Measurements from ENCODE around the gene CELF4. TPM values are rescaled to one million over a fixed set of nuclear protein-coding genes. Genes with fewer than 3 reads are reported as not detected.

Gene CELF4
- total and polyA plus RNA-seq, 2 of the 4 experiments (the other 2 are of a cell fraction), result not detected

DNA sequence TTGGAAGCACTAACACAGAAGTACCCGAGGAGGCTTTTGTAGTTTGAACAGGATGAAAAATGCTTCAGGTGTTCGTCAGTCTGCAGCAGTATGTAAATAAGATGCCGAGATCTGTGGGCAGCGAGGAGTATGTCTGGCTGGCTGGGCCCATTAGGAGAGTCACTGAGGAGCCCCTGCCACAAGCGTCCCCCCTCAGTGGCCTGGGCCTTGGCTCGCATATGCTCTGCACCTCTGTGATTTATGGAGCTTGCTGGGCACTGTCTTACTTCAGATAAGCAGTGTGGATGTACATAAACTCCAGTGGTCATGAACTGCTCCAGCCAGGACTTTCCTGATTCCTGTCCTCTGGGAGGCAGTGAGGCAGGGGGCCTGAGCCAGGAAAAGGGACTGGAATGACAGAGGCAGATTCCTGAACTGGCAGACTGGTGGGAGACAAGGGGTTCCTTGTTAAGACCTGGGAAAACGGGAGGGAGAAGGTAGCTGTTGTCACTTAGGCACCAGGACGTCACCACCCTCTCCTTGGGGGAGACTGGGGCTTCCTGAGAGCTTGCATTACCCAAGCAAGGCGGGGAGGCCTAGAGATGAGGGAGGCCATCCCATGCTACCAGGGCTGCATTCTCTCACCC lies 46.0 kb downstream of the CELF4 start:
- Histone ChIP-seq H3K23ac (ENCODE audit: low read depth, low read length) (no peak overlapping the region), H2AFZ (replicated peaks; ENCODE audit: low read length, poor library complexity) (no peak overlapping the region), H4K8ac (ENCODE audit: low read depth in 2 of 2, low read length in 2 of 2) (no peak overlapping the region), H4K91ac (ENCODE audit: insufficient read depth, low read depth, low read length) (no peak overlapping the region), H4K5ac (ENCODE audit: low read depth, low read length) (no peak overlapping the region), H3K9me3 (ENCODE audit: control insufficient read depth, insufficient read depth, low read length) (no peaks in the 10 kb centered on the region), H3K4me3 (ENCODE audit: insufficient read depth, low read depth, low read length) (no peak overlapping the region), H2AK9ac (replicated peaks; ENCODE audit: low read depth, low read length, poor library complexity) (no peak overlapping the region), H3K36me3 (ENCODE audit: control insufficient read depth, insufficient read depth, low read length) (no peaks in the 10 kb centered on the region), H3K4me2 (ENCODE audit: low read depth, low read length) (no peak overlapping the region), H4K20me1 (ENCODE audit: insufficient read depth, low read length) (no peaks in the 10 kb centered on the region), H2BK15ac (ENCODE audit: low read depth, low read length) (no peak overlapping the region), H3K9ac (ENCODE audit: low read depth, low read length) (no peak overlapping the region), H3K14ac (replicated peaks; ENCODE audit: low read depth, low read length) (no peak overlapping the region), H3K18ac (ENCODE audit: low read depth, low read length) (no peak overlapping the region), H3K27ac (ENCODE audit: insufficient read depth, low read length) (no peak overlapping the region), H3K4me1 (ENCODE audit: control insufficient read depth, insufficient read depth, low read length) (no peaks in the 10 kb centered on the region), H2BK120ac (ENCODE audit: low read depth, low read length) (no peak overlapping the region), H2BK20ac (ENCODE audit: low read depth, low read length) (no peak overlapping the region), H3K79me1 (ENCODE audit: low read depth in 1 of 2, low read length in 2 of 2) (no peaks in the 10 kb centered on the region), H3K4ac (ENCODE audit: low read depth, low read length) (no peak overlapping the region), H2AK5ac (ENCODE audit: low read depth, low read length) (no peak overlapping the region), H3K9me1 (ENCODE audit: insufficient read depth, low read length) (no peaks in the 10 kb centered on the region), H2BK5ac (ENCODE audit: low read depth, low read length, poor library complexity, severe bottlenecking) (no peak overlapping the region), H3K56ac (ENCODE audit: extremely low read depth, insufficient read depth, low read length) (no peak overlapping the region), H3K27me3 (ENCODE audit: control insufficient read depth, insufficient read depth, low read length) (peaks cover 23% of the 10 kb centered on the region; the same call in 1 of the 2 replicates)
- in situ Hi-C loops (cut with MboI; ENCODE audit: low sequenced_read_pairs) (no loop called here), intact Hi-C loops (cut with micrococcal nuclease) (no loop called here), dilution Hi-C loops (cut with HindIII; ENCODE audit: low sequenced_read_pairs, unreplicated experiment) (no loop called here)
- DNase-seq (no peak), ATAC-seq (ENCODE audit: low read depth) (no peak)
- ChIA-PET POLR2A (ENCODE audit: unreplicated experiment) (no interaction called here), CTCF (no interaction called here)
- WGBS, 2 experiments (ENCODE audit: extremely low coverage in 2 of 2, insufficient read length in 1 of 2), result 18% methylated on average over 2 of the region's 9 CpGs; no CpG with 5 or more reads in 1 of the 2 experiments
- BruUV-seq (replicated peaks), result no TSS peak
- TF ChIP-seq, protein P1, sequence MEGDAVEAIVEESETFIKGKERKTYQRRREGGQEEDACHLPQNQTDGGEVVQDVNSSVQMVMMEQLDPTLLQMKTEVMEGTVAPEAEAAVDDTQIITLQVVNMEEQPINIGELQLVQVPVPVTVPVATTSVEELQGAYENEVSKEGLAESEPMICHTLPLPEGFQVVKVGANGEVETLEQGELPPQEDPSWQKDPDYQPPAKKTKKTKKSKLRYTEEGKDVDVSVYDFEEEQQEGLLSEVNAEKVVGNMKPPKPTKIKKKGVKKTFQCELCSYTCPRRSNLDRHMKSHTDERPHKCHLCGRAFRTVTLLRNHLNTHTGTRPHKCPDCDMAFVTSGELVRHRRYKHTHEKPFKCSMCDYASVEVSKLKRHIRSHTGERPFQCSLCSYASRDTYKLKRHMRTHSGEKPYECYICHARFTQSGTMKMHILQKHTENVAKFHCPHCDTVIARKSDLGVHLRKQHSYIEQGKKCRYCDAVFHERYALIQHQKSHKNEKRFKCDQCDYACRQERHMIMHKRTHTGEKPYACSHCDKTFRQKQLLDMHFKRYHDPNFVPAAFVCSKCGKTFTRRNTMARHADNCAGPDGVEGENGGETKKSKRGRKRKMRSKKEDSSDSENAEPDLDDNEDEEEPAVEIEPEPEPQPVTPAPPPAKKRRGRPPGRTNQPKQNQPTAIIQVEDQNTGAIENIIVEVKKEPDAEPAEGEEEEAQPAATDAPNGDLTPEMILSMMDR (conservative IDR thresholded peaks at IDR 0.05; ENCODE audit: low read depth, low read length), result no peak
- TF ChIP-seq MAZ (IDR thresholded peaks at IDR 0.05; ENCODE audit: borderline replicate concordance, low read depth, low read length), result no peak
- no peak for TF ChIP-seq CEBPB (IDR thresholded peaks at IDR 0.05; ENCODE audit: low read depth, low read length)
- no peak for TF ChIP-seq SMC3 (IDR thresholded peaks at IDR 0.05; ENCODE audit: low read depth, low read length)
- no peak for TF ChIP-seq MXI1 (IDR thresholded peaks at IDR 0.05; ENCODE audit: borderline replicate concordance, low read depth, low read length)
- TF ChIP-seq, protein P2, sequence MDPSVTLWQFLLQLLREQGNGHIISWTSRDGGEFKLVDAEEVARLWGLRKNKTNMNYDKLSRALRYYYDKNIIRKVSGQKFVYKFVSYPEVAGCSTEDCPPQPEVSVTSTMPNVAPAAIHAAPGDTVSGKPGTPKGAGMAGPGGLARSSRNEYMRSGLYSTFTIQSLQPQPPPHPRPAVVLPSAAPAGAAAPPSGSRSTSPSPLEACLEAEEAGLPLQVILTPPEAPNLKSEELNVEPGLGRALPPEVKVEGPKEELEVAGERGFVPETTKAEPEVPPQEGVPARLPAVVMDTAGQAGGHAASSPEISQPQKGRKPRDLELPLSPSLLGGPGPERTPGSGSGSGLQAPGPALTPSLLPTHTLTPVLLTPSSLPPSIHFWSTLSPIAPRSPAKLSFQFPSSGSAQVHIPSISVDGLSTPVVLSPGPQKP (IDR thresholded peaks at IDR 0.05; ENCODE audit: borderline replicate concordance, low read depth, low read length), result no peak
- no peak for TF ChIP-seq BHLHE40 (IDR thresholded peaks at IDR 0.05; ENCODE audit: low read depth, low read length)
- no peak for TF ChIP-seq MAFK (IDR thresholded peaks at IDR 0.05; ENCODE audit: low read depth, low read length)
- no peak for TF ChIP-seq RAD21 (IDR thresholded peaks at IDR 0.05; ENCODE audit: low read length)
- TF ChIP-seq RFX5 (IDR thresholded peaks at IDR 0.05; ENCODE audit: low read depth, low read length), result no peak
- TF ChIP-seq RCOR1 (IDR thresholded peaks at IDR 0.05; ENCODE audit: insufficient replicate concordance, low read length), result no peak
- TF ChIP-seq, protein P3, sequence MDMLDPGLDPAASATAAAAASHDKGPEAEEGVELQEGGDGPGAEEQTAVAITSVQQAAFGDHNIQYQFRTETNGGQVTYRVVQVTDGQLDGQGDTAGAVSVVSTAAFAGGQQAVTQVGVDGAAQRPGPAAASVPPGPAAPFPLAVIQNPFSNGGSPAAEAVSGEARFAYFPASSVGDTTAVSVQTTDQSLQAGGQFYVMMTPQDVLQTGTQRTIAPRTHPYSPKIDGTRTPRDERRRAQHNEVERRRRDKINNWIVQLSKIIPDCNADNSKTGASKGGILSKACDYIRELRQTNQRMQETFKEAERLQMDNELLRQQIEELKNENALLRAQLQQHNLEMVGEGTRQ (IDR thresholded peaks at IDR 0.05; ENCODE audit: low read depth, low read length), result no peak
- no peak for TF ChIP-seq POLR2A (IDR thresholded peaks at IDR 0.05; ENCODE audit: low read depth, low read length)
- no peak for TF ChIP-seq NFE2L2 (IDR thresholded peaks at IDR 0.05; ENCODE audit: low read depth, low read length)
- TF ChIP-seq FOS (IDR thresholded peaks at IDR 0.05; ENCODE audit: low read depth, low read length), result no peak
- TF ChIP-seq CHD1 (IDR thresholded peaks at IDR 0.05; ENCODE audit: low read depth, low read length), result no peak
